PC-9 (cell line): ENCODE results near the gene CDCA3. TPM values are rescaled to one million over a fixed set of nuclear protein-coding genes. Genes with fewer than 3 reads are reported as not detected.

Experiments used
- BruUV-seq: library from RNA; stranded (reverse); fragments of 400-500 nt; replicated peaks from 2 replicates; lab custom pipeline; 2021; lab: Mats Ljungman, UMichigan
- CTCF ChIA-PET: fragments of 300-600 bp; sonication (Branson Sonifier 250); formaldehyde crosslinking; loops from one replicate; lab custom pipeline; 2022; ENCODE audit warnings: antibody characterized with exemption; lab: Charles Lee
- POLR2A ChIA-PET: fragments of 300-600 bp; sonication (Branson Sonifier 250); formaldehyde crosslinking; loops from one replicate; lab custom pipeline; 2022; ENCODE audit warnings: antibody characterized with exemption; ENCODE audit not compliant: unreplicated experiment; lab: Charles Lee
- DNase-seq, 2 experiments: peaks; one replicate each; pipeline versions ENCODE4 v3.0.0 to v3.0.0-alpha.2; 2015 to 2022; ENCODE audit warnings: mixed read lengths in 1 of 2
- H2AFZ ChIP-seq: fragments of 200-600 bp; sonication (generic); 2 replicates; pipeline ENCODE4 v1.8.1; 2017; ENCODE audit warnings: antibody characterized with exemption
- H3F3A ChIP-seq: fragments of 200-600 bp; sonication (generic); 2 replicates; pipeline ENCODE4 v1.8.1; 2017; ENCODE audit warnings: antibody characterized with exemption, mild to moderate bottlenecking, low read depth; ENCODE audit not compliant: insufficient read depth
- H3K27ac ChIP-seq: fragments of 200-600 bp; sonication (generic); 2 replicates; pipeline ENCODE4 v1.6.1; 2016; ENCODE audit warnings: mixed run types
- H3K27me3 ChIP-seq: fragments of 200-600 bp; sonication (generic); 2 replicates; pipeline ENCODE4 v1.6.1; 2016; ENCODE audit warnings: low read depth, mixed run types; ENCODE audit not compliant: insufficient read depth
- H3K36me3 ChIP-seq: fragments of 200-600 bp; sonication (generic); 2 replicates; pipeline ENCODE4 v1.6.1; 2016; ENCODE audit warnings: low read depth, mixed run types
- H3K4me1 ChIP-seq: fragments of 200-600 bp; sonication (generic); replicated peaks from 2 replicates; pipeline ENCODE4 v1.6.1; 2016; ENCODE audit warnings: mixed run types; ENCODE audit not compliant: insufficient read depth
- H3K4me2 ChIP-seq: fragments of 200-600 bp; sonication (generic); 2 replicates; pipeline ENCODE4 v1.6.1; 2017; ENCODE audit warnings: mixed run types
- H3K4me3 ChIP-seq: fragments of 200-600 bp; sonication (generic); 2 replicates; pipeline ENCODE4 v1.6.1; 2016; ENCODE audit warnings: mixed run types
- H3K79me2 ChIP-seq: fragments of 200-600 bp; sonication (generic); 2 replicates; pipeline ENCODE4 v1.6.1; 2017; ENCODE audit warnings: low read depth, mixed run types
- H3K9me2 ChIP-seq: fragments of 200-600 bp; sonication (generic); 2 replicates; pipeline ENCODE4 v1.8.1; 2017; ENCODE audit warnings: mild to moderate bottlenecking; ENCODE audit not compliant: insufficient read depth
- H3K9me3 ChIP-seq: fragments of 200-600 bp; sonication (generic); 2 replicates; pipeline ENCODE4 v1.8.1; 2016; ENCODE audit warnings: low read depth; ENCODE audit not compliant: insufficient read depth
- H4K20me1 ChIP-seq: fragments of 200-600 bp; sonication (generic); 2 replicates; pipeline ENCODE4 v1.8.1; 2017; ENCODE audit not compliant: insufficient read depth
- EZH2 ChIP-seq: fragments of 200-600 bp; sonication (generic); IDR thresholded peaks from 2 replicates; pipeline ENCODE4 v1.8.0; 2017; ENCODE audit warnings: antibody characterized with exemption, low read depth
- intact Hi-C: fragments of 100-400 bp; cut with micrococcal nuclease; formaldehyde crosslinking; loops from one replicate; pipeline ENCODE4 v1.10.0; 2022; ENCODE audit not compliant: unreplicated experiment
- total RNA-seq: library from RNA; stranded (reverse); gene quantifications from 2 replicates; pipeline ENCODE4 v1.2.3, GENCODE V29; 2021
- TF ChIP-seq, protein P1 (sequence below): fragments of 200-600 bp; sonication (generic); conservative IDR thresholded peaks from 2 replicates; pipeline ENCODE4 v1.6.1; 2017; ENCODE audit warnings: mixed run types, antibody characterized with exemption, mild to moderate bottlenecking, moderate library complexity

CDCA3 gene
- total RNA-seq, 1 experiment from 2014 or later, result 125 TPM

DNA sequence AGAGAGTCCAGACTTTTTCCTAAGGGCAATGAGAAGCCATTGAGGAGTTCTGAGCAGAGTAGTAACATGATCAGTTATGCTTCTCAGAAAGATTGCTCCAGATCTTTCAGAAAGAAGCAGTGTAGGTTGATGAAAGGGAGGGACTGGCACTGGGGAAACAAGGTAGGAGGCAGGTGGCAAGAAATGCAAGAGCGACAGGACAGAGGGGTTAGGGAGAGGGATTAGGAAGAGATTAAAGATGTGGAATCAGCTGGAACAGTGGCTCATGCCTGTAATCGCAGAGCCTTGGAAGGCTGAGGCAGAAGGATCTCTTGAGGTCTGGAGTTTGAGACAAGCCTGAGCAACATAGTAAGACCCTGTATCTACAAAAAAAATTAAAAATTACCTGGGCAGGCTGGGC is 3.4 kb downstream of the CDCA3 start:
- POLR2A ChIA-PET, result no interaction called here
- H3K4me3 ChIP-seq, result no peak overlapping the region
- H3K27ac ChIP-seq, result no peak overlapping the region
- no peak for TF ChIP-seq EZH2
- TF ChIP-seq, protein P1, sequence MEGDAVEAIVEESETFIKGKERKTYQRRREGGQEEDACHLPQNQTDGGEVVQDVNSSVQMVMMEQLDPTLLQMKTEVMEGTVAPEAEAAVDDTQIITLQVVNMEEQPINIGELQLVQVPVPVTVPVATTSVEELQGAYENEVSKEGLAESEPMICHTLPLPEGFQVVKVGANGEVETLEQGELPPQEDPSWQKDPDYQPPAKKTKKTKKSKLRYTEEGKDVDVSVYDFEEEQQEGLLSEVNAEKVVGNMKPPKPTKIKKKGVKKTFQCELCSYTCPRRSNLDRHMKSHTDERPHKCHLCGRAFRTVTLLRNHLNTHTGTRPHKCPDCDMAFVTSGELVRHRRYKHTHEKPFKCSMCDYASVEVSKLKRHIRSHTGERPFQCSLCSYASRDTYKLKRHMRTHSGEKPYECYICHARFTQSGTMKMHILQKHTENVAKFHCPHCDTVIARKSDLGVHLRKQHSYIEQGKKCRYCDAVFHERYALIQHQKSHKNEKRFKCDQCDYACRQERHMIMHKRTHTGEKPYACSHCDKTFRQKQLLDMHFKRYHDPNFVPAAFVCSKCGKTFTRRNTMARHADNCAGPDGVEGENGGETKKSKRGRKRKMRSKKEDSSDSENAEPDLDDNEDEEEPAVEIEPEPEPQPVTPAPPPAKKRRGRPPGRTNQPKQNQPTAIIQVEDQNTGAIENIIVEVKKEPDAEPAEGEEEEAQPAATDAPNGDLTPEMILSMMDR, result no peak
- CTCF ChIA-PET, result no interaction called here
- peaks cover 19% of the 10 kb centered on the region for H3K79me2 ChIP-seq
- intact Hi-C loops, result no loop called here
- no peak overlapping the region for H2AFZ ChIP-seq
- BruUV-seq, result no TSS peak
- peaks cover 12% of the 10 kb centered on the region for H3K4me1 ChIP-seq
- H3K4me2 ChIP-seq, result no peak overlapping the region
- no peaks in the 10 kb centered on the region for H3K27me3 ChIP-seq
- no peaks in the 10 kb centered on the region for H3K36me3 ChIP-seq
- no peaks in the 10 kb centered on the region for H3K9me2 ChIP-seq
- H3K9me3 ChIP-seq, result no peaks in the 10 kb centered on the region
- peaks cover 26% of the 10 kb centered on the region; the same call in 1 of the 2 replicates for H3F3A ChIP-seq
- no peak for DNase-seq
- H4K20me1 ChIP-seq, result no peaks in the 10 kb centered on the region

DNA sequence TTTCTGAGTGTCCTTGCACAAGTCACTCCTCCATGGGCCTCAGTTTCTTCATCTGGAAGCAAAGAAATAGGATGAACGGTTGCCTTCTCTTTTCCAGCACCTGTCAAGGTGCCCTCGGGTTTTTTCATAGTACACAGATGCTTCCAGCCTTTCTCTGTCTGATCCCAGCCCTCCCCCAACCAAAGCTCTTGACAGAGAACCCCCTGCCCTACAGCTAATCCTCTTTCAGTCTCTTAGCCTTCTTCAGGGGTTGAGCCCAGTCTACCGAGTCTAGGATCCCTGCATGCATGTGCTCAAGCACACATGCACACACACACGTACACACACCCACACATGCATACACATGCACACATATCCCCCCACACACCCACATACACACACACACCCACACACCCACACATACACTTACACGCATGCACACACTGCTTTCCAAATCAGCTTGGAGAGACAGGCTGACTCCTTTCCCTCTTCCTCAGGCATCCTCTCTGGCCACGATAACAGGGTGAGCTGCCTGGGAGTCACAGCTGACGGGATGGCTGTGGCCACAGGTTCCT is 4.7 kb downstream of the CDCA3 start:
- Histone ChIP-seq H3K9me2 (no peaks in the 10 kb centered on the region), H3K4me1 (peaks cover 12% of the 10 kb centered on the region), H3K9me3 (no peaks in the 10 kb centered on the region), H3K4me2 (no peak overlapping the region), H4K20me1 (no peaks in the 10 kb centered on the region), H3K27ac (no peak overlapping the region), H3K79me2 (peaks cover 19% of the 10 kb centered on the region), H3K4me3 (no peak overlapping the region), H2AFZ (no peak overlapping the region), H3K27me3 (no peaks in the 10 kb centered on the region), H3F3A (peaks cover 23% of the 10 kb centered on the region; the same call in 1 of the 2 replicates), H3K36me3 (no peaks in the 10 kb centered on the region)
- TF ChIP-seq, protein P1, result no peak
- no peak for TF ChIP-seq EZH2
- DNase-seq, result no peak
- intact Hi-C loops, result no loop called here
- POLR2A ChIA-PET, result no interaction called here
- no TSS peak for BruUV-seq
- CTCF ChIA-PET, result no interaction called here

DNA sequence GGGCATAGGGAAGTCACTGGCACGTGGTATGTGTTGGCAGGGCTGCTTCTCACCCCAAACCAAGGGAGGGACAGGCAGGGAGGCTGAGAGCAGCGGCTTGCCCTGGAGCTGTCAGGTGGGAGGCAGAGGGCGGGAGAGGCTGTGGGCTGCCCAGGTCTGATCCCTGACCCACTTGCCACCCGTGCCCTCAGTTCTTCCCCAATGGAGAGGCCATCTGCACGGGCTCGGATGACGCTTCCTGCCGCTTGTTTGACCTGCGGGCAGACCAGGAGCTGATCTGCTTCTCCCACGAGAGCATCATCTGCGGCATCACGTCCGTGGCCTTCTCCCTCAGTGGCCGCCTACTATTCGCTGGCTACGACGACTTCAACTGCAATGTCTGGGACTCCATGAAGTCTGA is 5.7 kb downstream of the CDCA3 start:
- Histone ChIP-seq H3K9me2 (no peaks in the 10 kb centered on the region), H3K27me3 (no peaks in the 10 kb centered on the region), H3K36me3 (no peaks in the 10 kb centered on the region), H3K4me3 (no peak overlapping the region), H4K20me1 (no peaks in the 10 kb centered on the region), H3K4me1 (peaks cover 8% of the 10 kb centered on the region), H2AFZ (no peak overlapping the region), H3F3A (peaks cover 21% of the 10 kb centered on the region; the same call in 1 of the 2 replicates), H3K4me2 (no peak overlapping the region), H3K9me3 (no peaks in the 10 kb centered on the region), H3K79me2 (peaks cover 12% of the 10 kb centered on the region), H3K27ac (no peak overlapping the region)
- intact Hi-C loops, result no loop called here
- no TSS peak for BruUV-seq
- ChIA-PET POLR2A (no interaction called here), CTCF (no interaction called here)
- TF ChIP-seq EZH2, result no peak
- TF ChIP-seq, protein P1, result no peak
- no peak for DNase-seq
